MM.1S (cell line): ENCODE data around the gene RASSF1.
"Not testable (repeated sequence)": the region's sequence is repeated elsewhere in the genome, so short reads cannot be mapped to it uniquely, and the experiment has no call there.

Experiments used
- DNase-seq: peaks from one replicate; pipeline ENCODE4 v3.0.0-alpha.2; 2015
- H2AFZ ChIP-seq: fragments of 300-600 bp; sonication (generic); 2 replicates; pipeline ENCODE4 v1.6.0; 2016; ENCODE audit warnings: antibody characterized with exemption, low read length
- H3F3A ChIP-seq: fragments of 300-600 bp; sonication (generic); 2 replicates; pipeline ENCODE4 v1.6.1; 2016; ENCODE audit warnings: mild to moderate bottlenecking, antibody characterized with exemption, low read length, moderate library complexity, mixed read lengths; ENCODE audit not compliant: insufficient read depth
- H3K27ac ChIP-seq: fragments of 300-600 bp; sonication (generic); 2 replicates; pipeline ENCODE4 v1.5.1; 2016; ENCODE audit warnings: mild to moderate bottlenecking, low read length
- H3K27me3 ChIP-seq: fragments of 300-600 bp; sonication (generic); replicated peaks from 2 replicates; pipeline ENCODE4 v1.6.0; 2016; ENCODE audit warnings: low read length; ENCODE audit not compliant: insufficient read depth
- H3K36me3 ChIP-seq: fragments of 300-600 bp; sonication (generic); replicated peaks from 2 replicates; pipeline ENCODE4 v1.6.1; 2016; ENCODE audit warnings: mild to moderate bottlenecking, low read length, mixed read lengths; ENCODE audit not compliant: insufficient read depth
- H3K4me1 ChIP-seq: fragments of 300-600 bp; sonication (generic); 2 replicates; pipeline ENCODE4 v1.6.1; 2016; ENCODE audit warnings: low read length, mixed read lengths
- H3K4me2 ChIP-seq: fragments of 300-600 bp; sonication (generic); 2 replicates; pipeline ENCODE4 v1.6.0; 2016; ENCODE audit warnings: low read depth, low read length
- H3K4me3 ChIP-seq: fragments of 300-600 bp; sonication (generic); 2 replicates; pipeline ENCODE4 v1.5.1; 2016; ENCODE audit warnings: low read length, mixed read lengths
- H3K79me2 ChIP-seq: fragments of 300-600 bp; sonication (generic); 2 replicates; pipeline ENCODE4 v1.6.1; 2016; ENCODE audit warnings: mixed run types, low read length, mixed read lengths
- H3K9ac ChIP-seq: fragments of 300-600 bp; sonication (generic); 2 replicates; pipeline ENCODE4 v1.6.1; 2016; ENCODE audit warnings: low read length, mixed read lengths
- H3K9me2 ChIP-seq: fragments of 300-600 bp; sonication (generic); replicated peaks from 2 replicates; pipeline ENCODE4 v1.6.1; 2016; ENCODE audit warnings: mild to moderate bottlenecking, low read length, mixed read lengths; ENCODE audit not compliant: insufficient read depth
- H3K9me3 ChIP-seq: fragments of 300-600 bp; sonication (generic); replicated peaks from 2 replicates; pipeline ENCODE4 v1.6.1; 2016; ENCODE audit warnings: mild to moderate bottlenecking, low read length, mixed read lengths; ENCODE audit not compliant: insufficient read depth
- H4K20me1 ChIP-seq: fragments of 300-600 bp; sonication (generic); 2 replicates; pipeline ENCODE4 v1.6.1; 2016; ENCODE audit warnings: mild to moderate bottlenecking, low read length, moderate library complexity, mixed read lengths; ENCODE audit not compliant: insufficient read depth
- EZH2 ChIP-seq: fragments of 300-600 bp; sonication (generic); optimal IDR thresholded peaks from 2 replicates; pipeline ENCODE3; 2017; ENCODE audit warnings: low read depth, mild to moderate bottlenecking, antibody characterized with exemption, low read length, mixed read lengths
- EZH2phosphoT487 ChIP-seq: fragments of 300-600 bp; sonication (generic); IDR thresholded peaks from 2 replicates; pipeline ENCODE4 v1.6.1; 2018; ENCODE audit warnings: antibody characterized with exemption, low read length
- TF ChIP-seq, protein P1 (sequence below): fragments of 300-600 bp; sonication (generic); IDR thresholded peaks from 2 replicates; pipeline ENCODE4 v1.5.1; 2016; ENCODE audit warnings: antibody characterized with exemption, low read length, mixed read lengths

The RASSF1 gene

DNA sequence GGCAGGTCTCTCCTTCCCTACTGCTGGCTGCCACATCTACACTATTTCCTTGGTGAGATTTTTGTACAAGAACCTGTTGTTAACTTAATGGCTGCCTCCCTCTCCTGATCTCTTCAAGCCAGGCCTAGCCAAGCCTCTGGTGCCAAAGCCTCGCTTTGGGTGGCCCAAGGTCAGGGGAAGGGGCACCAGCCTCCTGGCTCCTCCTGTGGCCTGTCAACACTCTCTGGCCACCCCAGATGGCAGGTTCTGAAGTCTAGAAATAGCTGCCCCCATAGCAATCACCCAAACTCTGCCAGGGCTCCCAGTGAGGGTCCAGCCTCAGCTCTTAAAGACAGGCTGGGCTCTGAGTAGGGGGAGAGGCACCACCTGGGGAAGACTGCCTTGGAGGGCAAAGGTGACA, 53.4 kb downstream of the RASSF1 start:
- no peak for DNase-seq

DNA sequence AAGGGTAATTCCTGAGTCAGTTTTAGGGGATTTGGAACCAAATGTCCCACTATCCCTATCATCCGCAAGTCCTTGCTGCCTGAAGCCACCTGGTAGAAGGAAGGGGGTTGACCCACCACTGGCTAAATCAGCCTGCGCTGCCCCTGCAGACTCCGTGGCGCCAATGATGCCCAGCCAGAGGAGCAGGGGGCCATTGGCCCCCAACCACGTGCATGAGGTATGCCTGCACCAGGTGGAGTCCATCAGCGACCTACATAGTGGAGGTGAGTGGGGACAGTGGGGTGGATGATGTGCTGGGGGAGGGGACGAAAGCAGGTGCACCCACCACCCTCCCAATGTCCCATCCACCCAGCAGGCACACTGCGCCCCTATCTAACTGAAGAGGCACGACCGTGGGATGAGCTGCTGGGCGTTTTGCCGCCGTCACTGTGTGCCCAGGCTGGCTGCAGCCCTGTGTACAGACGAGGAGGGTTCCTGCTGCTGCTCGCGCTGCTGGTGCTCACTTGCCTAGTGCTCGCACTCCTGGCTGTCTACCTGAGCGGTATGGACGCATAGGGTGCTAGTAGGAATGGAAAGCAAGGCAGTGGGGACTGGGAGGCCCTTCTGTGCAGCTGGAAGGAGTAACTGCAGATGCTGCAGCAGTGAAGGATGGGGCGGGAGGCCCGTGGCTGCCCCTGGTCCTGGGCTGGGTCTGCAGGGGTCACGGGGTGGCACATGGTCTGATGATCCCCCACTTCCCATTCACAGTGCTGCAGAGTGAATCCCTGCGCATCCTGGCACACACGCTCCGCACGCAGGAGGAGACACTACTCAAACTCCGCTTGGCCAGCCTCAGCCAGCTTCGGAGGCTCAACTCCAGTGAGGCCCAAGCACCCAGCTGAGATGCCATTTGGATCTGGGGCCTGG, 54.1 kb downstream of the RASSF1 start:
- no peak overlapping the region for H3K4me3 ChIP-seq
- no peaks in the 10 kb centered on the region; the same call in 1 of the 2 replicates for H3K4me1 ChIP-seq
- H2AFZ ChIP-seq = no peak overlapping the region
- no peak overlapping the region for H3K9ac ChIP-seq
- H3K9me3 ChIP-seq = no peaks in the 10 kb centered on the region
- peaks cover 15% of the 10 kb centered on the region for H3K36me3 ChIP-seq
- H4K20me1 ChIP-seq = no peaks in the 10 kb centered on the region
- TF ChIP-seq, protein P1, sequence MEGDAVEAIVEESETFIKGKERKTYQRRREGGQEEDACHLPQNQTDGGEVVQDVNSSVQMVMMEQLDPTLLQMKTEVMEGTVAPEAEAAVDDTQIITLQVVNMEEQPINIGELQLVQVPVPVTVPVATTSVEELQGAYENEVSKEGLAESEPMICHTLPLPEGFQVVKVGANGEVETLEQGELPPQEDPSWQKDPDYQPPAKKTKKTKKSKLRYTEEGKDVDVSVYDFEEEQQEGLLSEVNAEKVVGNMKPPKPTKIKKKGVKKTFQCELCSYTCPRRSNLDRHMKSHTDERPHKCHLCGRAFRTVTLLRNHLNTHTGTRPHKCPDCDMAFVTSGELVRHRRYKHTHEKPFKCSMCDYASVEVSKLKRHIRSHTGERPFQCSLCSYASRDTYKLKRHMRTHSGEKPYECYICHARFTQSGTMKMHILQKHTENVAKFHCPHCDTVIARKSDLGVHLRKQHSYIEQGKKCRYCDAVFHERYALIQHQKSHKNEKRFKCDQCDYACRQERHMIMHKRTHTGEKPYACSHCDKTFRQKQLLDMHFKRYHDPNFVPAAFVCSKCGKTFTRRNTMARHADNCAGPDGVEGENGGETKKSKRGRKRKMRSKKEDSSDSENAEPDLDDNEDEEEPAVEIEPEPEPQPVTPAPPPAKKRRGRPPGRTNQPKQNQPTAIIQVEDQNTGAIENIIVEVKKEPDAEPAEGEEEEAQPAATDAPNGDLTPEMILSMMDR = no peak
- TF ChIP-seq EZH2 (no peak), EZH2phosphoT487 (no peak)
- H3F3A ChIP-seq = no peaks in the 10 kb centered on the region
- peaks cover 33% of the 10 kb centered on the region for H3K79me2 ChIP-seq
- H3K4me2 ChIP-seq = no peak overlapping the region
- DNase-seq = no peak
- H3K27me3 ChIP-seq = no peaks in the 10 kb centered on the region
- no peak overlapping the region for H3K27ac ChIP-seq
- H3K9me2 ChIP-seq = no peaks in the 10 kb centered on the region

More for the DNA sequence above, 53.4 kb downstream of the RASSF1 start:
- Histone ChIP-seq H3K27ac (no peak overlapping the region), H4K20me1 (no peaks in the 10 kb centered on the region), H3K4me3 (no peak overlapping the region), H3K9me3 (no peaks in the 10 kb centered on the region), H3K4me2 (no peak overlapping the region), H3K9ac (no peak overlapping the region), H2AFZ (no peak overlapping the region), H3F3A (no peaks in the 10 kb centered on the region), H3K4me1 (no peaks in the 10 kb centered on the region; the same call in 1 of the 2 replicates), H3K36me3 (peaks cover 15% of the 10 kb centered on the region), H3K9me2 (no peaks in the 10 kb centered on the region), H3K79me2 (peaks cover 40% of the 10 kb centered on the region), H3K27me3 (no peaks in the 10 kb centered on the region)
- TF ChIP-seq EZH2 (no peak), EZH2phosphoT487 (no peak)
- TF ChIP-seq, protein P1 = no peak

DNA sequence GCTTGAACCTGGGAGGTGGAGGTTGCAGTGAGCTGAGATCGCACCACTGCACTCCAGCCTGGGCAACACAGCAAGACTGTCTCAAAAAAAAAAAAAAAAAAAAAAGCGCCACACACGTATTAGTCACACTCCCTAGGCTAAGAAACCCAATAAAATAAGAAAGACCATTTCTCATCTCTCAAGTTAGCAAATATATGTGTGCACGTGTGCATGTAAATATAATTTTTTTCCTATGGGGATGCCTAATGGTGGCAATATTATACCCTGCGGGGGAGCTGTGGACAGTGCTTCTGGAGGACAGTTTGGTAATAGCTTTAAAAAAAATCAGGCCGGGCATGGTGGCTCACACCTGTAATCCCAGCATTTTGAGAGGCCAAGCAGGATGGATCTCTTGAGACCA, 56.5 kb downstream of the RASSF1 start:
- not testable (repeated sequence) for H3K27me3 ChIP-seq, DNase-seq, H2AFZ ChIP-seq, H3F3A ChIP-seq, H4K20me1 ChIP-seq, H3K9me2 ChIP-seq, H3K4me1 ChIP-seq, H3K4me2 ChIP-seq, H3K36me3 ChIP-seq, H3K4me3 ChIP-seq, H3K9me3 ChIP-seq, H3K27ac ChIP-seq, H3K79me2 ChIP-seq, H3K9ac ChIP-seq
